Heart right ventricle (tissue), 16 donors: ENCODE data around the gene SACM1L. TPM values are rescaled to one million over a fixed set of nuclear protein-coding genes. Genes with fewer than 3 reads are reported as not detected.

Source experiments
- ATAC-seq, 8 donors: fragments of 200-7000 bp; cut with Tn5 transposase; one replicate each; pipeline ENCODE4 v1.9.1; 2020; ENCODE audit warnings: mild to moderate bottlenecking in 8 of 8, moderate library complexity in 8 of 8, moderate number of reproducible peaks in 1 of 8
- DNase-seq, 2 donors: peaks; one replicate each; pipeline ENCODE4 v3.0.0-alpha.2; 2020
- H3K27ac ChIP-seq, 10 donors: fragments of 200-600 bp; sonication (generic) in 2 of 10; one replicate each; pipeline versions ENCODE4 v1.5.0 to v1.8.0; 2020 to 2022; ENCODE audit warnings: mild to moderate bottlenecking in 3 of 10
- H3K27me3 ChIP-seq, 7 donors: fragments of 200-600 bp; one replicate each; pipeline ENCODE4 v1.8.0; 2021 to 2022; ENCODE audit warnings: mild to moderate bottlenecking in 2 of 7
- H3K36me3 ChIP-seq, 9 donors: fragments of 200-600 bp; sonication (generic) in 1 of 9; one replicate each; pipeline versions ENCODE4 v1.5.0 to v1.8.0; 2020 to 2022; ENCODE audit warnings: mild to moderate bottlenecking in 2 of 9
- H3K4me1 ChIP-seq, 9 donors: fragments of 200-600 bp; sonication (generic) in 1 of 9; one replicate each; pipeline versions ENCODE4 v1.5.0 to v1.8.0; 2020 to 2022; ENCODE audit warnings: mild to moderate bottlenecking in 4 of 9
- H3K4me3 ChIP-seq, 10 donors: fragments of 200-600 bp; sonication (generic) in 2 of 10; one replicate each; pipeline versions ENCODE4 v1.5.0 to v1.8.0; 2020 to 2022; ENCODE audit warnings: mild to moderate bottlenecking in 7 of 10, moderate library complexity in 2 of 10
- H3K9me3 ChIP-seq, 11 donors: fragments of 200-600 bp in 10 of 11; sonication (generic) in 2 of 11; one replicate each; pipeline versions ENCODE4 v1.5.0 to v1.8.0; 2013 to 2022; ENCODE audit warnings: mild to moderate bottlenecking in 2 of 11, control low read depth in 1 of 11, moderate library complexity in 1 of 11
- WGBS, 2 donors: extraction: QIAGEN DNeasy Blood & Tissue Kit; methylation state at CpG; one replicate each; pipeline ENCODE4 v1.1.7; 2013; ENCODE audit warnings: inconsistent platforms in 1 of 2; 5-methylcytosine and 5-hydroxymethylcytosine counted together
- intact Hi-C, 10 donors: fragments of 100-400 bp; cut with DNase I; formaldehyde crosslinking; loops; one replicate each; pipeline versions ENCODE4 v1.11.1 to v1.14.2; 2022
- polyA plus RNA-seq, 2 donors: library from polyadenylated mRNA; stranded (reverse); fragments of 200-250 nt; gene quantifications; one replicate each; pipeline ENCODE4 v1.2.3, GENCODE V29; 2013
- total RNA-seq, 10 donors: library from RNA; stranded (reverse); fragmentation: NEBNext Ultra II Directional in 3 of 10; extraction: Animal tissue kit (Norgen Biotek cat#: 25700) in 3 of 10; gene quantifications; one replicate each; pipeline versions ENCODE4 v1.2.1 to v1.2.4, GENCODE V29; 2021 to 2023
- TF ChIP-seq, protein P1 (sequence below), 9 donors: fragments of 200-600 bp; sonication (generic) in 2 of 9; IDR thresholded peaks; one replicate each; pipeline versions ENCODE4 v1.5.0 to v1.8.0; 2021 to 2022; ENCODE audit warnings: antibody characterized with exemption in 9 of 9, mild to moderate bottlenecking in 5 of 9, moderate library complexity in 1 of 9
- donor health status: Arrhythmogenic right ventricular cardiomyopathy.
- donor health status: ischemic (EF 13 %, LVEDD 7.1; RV severe dilation, severe dysfunction).
- donor health status: healthy with polysubstance abuse.
- donor health status: DM: no; HTN: yes; CAD: no.
- donor health status: DM: no; HTN: no; CAD: no.
- donor health status: ischemic (EF 25% LVEDD 6.9; RV normal size, moderate dysfunction).
- donor health status: ischemic (EF 25% LVEDD 5.7; RV mildly dilated, moderate dysfunction).
- donor health status: healthy.
- donor health status: DM: yes; HTN: yes; CAD: no.
- donor health status: Ischemic cardiomyopathy.
- donor health status: ischemic (EF 35%, LVEDD 5.7; RV mildly dilated, moderate dysfunction).
- donor health status: nonischemic (EF 11% LVEDD 7.7; RV severe dilation, severe dysfunction).
- donor health status: DM: yes; HTN: yes; CAD: no.
- donor health status: PGD.
- donor health status: ischemic (EF 29% LVEDD 5.4; RV normal size, mild dysfunction).
- donor health status: nonischemic (EF 23%, LVEDD 6.1; RV moderate dilation, normal function).

Gene SACM1L
- total and polyA plus RNA-seq, 12 donors, result 15.4 to 28.7 (median 23.6) TPM

DNA sequence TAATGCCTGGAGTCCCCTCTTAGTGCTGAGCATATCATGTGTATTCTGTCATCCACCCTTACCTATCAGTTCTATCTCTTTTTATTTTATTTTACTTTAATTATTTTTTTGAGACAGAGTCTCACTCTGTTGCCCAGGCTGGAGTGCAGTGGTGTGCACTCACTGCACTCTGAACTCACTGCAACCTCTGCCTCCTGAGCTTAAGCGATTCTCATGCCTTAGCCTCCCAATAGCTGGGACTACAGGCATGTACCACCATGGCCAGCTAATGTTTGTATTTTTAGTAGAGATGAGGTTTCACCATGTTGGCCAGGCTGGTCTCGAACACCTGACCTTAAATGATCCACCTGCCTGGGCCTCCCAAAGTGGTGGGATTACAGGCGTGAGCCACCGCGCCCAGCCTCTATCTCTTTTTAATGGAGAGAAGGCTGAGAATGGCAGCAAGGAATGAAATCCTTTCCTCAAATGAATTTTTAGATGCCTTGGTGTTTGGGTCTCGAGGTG lies 11.4 kb downstream of the SACM1L start:
- H3K4me1 ChIP-seq, result peaks cover 0 to 15% (median 0%) of the 10 kb centered on the region in 9 donors
- no peak overlapping the region for H3K4me3 ChIP-seq
- 96 to 98% methylated on average over 6 of the region's 6 CpGs for WGBS, 2 donors
- DNase-seq, result no peak
- intact Hi-C loops, result no loop called here
- TF ChIP-seq, protein P1, sequence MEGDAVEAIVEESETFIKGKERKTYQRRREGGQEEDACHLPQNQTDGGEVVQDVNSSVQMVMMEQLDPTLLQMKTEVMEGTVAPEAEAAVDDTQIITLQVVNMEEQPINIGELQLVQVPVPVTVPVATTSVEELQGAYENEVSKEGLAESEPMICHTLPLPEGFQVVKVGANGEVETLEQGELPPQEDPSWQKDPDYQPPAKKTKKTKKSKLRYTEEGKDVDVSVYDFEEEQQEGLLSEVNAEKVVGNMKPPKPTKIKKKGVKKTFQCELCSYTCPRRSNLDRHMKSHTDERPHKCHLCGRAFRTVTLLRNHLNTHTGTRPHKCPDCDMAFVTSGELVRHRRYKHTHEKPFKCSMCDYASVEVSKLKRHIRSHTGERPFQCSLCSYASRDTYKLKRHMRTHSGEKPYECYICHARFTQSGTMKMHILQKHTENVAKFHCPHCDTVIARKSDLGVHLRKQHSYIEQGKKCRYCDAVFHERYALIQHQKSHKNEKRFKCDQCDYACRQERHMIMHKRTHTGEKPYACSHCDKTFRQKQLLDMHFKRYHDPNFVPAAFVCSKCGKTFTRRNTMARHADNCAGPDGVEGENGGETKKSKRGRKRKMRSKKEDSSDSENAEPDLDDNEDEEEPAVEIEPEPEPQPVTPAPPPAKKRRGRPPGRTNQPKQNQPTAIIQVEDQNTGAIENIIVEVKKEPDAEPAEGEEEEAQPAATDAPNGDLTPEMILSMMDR (IDR thresholded peaks at IDR 0.05), result no peak
- no peaks in the 10 kb centered on the region for H3K27me3 ChIP-seq
- no peaks in the 10 kb centered on the region for H3K9me3 ChIP-seq
- peaks cover 0 to 46% (median 13%) of the 10 kb centered on the region in 9 donors for H3K36me3 ChIP-seq
- no peak overlapping the region for H3K27ac ChIP-seq
- ATAC-seq, result no peak

DNA sequence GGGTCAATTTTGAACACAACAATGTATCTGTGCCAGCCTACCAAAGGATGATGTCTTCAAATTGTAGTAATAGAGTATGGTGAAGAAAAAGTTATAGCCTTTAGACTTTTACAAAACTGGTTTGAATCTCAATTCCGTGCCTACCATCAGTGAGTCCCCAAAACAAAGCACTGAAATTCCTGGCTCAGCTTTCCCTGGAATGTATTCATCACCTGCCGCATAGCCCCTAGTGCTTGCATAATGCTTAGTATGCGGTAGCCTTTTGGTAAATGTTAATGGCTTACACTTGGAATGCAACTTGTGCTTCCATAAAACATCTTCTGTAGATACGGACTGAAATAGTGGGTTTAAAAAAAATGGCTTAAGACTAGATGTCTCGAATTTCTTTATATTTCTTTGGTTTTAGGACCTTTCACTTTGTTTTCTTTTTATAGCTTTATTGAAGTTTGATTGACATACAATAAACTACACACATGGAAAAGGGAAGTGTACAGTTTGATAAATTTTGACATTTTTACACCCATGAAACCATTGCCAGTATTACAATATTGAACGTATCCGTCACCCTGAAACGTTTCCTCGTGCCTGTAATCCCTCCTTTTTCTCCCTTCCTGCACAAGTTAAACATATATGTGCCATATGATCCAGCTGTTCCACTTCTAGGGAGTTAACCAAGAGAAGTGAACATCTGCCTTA lies 12.1 kb downstream of the SACM1L start:
- DNase-seq, result no peak
- ATAC-seq, result no peak
- TF ChIP-seq, protein P1 (IDR thresholded peaks at IDR 0.05), result no peak
- intact Hi-C loops, result no loop called here
- H3K4me1 ChIP-seq, result peaks cover 0 to 15% (median 0%) of the 10 kb centered on the region in 9 donors
- H3K36me3 ChIP-seq, result peaks cover 0 to 46% (median 20%) of the 10 kb centered on the region in 9 donors
- no peaks in the 10 kb centered on the region for H3K27me3 ChIP-seq
- H3K9me3 ChIP-seq, result no peaks in the 10 kb centered on the region
- no peak overlapping the region for H3K4me3 ChIP-seq
- WGBS, 2 donors, result 80 to 82% methylated on average over 9 of the region's 9 CpGs
- H3K27ac ChIP-seq, result no peak overlapping the region

DNA sequence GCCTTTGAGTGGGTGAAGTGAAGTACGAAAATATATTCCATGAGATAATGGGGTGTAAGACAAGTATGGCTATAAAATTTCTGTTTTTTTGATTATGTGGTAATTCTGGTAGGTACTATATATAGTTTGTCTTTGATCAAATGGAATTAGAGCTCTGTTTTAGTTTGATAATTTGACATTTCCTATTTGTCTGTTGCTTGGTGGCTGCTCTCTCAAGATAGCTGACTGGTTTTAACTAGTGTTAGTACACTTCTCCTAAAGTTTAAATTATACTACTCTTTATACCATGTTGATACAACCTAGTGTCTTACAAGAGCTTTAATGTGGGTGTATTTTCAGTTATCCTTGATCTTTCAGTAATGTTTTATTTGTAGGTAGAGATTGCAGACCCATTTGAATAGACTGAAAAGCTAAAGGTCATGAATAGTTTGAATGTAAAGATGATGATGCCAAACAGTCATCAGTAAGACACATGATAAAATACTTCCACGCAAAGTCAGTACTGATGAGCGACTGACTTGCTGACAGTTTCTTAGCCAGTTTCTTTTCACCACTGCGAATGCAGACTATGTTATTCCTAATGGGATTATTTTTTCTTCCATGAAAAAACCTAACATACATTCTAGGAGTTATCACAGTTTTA lies 15.2 kb downstream of the SACM1L start:
- Histone ChIP-seq H3K9me3 (no peaks in the 10 kb centered on the region), H3K4me3 (no peak overlapping the region), H3K36me3 (peaks cover 0 to 67% (median 32%) of the 10 kb centered on the region in 9 donors), H3K27ac (no peak overlapping the region), H3K4me1 (peaks cover 0 to 12% (median 0%) of the 10 kb centered on the region in 9 donors), H3K27me3 (no peaks in the 10 kb centered on the region)
- no peak for DNase-seq
- TF ChIP-seq, protein P1 (IDR thresholded peaks at IDR 0.05), result no peak
- 66 to 82% methylated on average over 4 of the region's 4 CpGs for WGBS, 2 donors
- no peak for ATAC-seq
- intact Hi-C loops, result no loop called here

DNA sequence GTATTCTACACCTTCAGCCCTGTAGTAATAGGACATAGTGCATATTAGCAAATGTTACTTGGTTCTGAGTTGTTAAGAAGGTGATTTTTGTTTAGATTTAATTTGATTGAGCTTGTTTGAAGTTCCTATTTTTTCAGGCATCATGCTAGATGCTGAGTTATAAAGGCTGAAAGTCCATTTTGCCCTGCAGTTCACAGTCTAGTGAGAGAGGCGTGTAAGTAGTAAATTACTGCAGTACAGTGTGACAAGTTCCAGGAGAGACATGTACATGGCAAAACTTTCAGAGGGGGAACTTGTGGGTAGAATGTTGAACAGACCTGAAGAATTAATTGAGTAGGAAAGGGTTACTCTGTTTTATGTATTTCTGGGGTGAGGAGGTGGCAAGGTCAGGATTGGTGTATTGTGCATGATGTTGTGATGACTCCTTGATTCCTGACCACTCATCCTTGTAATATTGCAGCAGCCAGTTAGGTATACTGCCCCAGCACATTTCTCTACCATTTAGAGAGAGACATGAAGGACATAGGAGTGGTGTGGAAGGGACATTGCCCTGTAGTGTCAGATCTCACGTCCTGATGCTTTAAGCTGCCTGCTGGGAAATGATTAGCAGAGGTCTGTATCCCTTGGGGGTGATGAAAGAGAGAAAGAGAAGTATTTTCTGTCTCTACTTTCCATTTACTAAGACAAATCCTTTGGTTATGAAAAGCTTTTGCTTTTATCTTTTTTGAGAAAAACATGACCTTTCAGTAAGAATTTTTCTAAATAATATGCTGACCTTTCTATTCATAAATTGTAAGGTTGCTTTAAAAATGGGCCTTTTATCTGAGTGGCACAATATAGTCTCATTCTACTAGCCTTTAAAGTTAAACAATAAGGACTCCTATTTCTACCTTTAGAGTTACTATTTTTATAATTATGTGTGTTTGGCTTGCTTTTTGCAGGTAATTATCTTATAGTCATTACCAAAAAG lies 16.9 kb downstream of the SACM1L start:
- Histone ChIP-seq H3K4me3 (no peak overlapping the region), H3K27me3 (no peaks in the 10 kb centered on the region), H3K9me3 (no peaks in the 10 kb centered on the region), H3K27ac (no peak overlapping the region), H3K4me1 (peaks cover 0 to 8% (median 0%) of the 10 kb centered on the region in 9 donors), H3K36me3 (peaks cover 0 to 83% (median 37%) of the 10 kb centered on the region in 9 donors)
- TF ChIP-seq, protein P1 (IDR thresholded peaks at IDR 0.05), result no peak
- intact Hi-C loops, result no loop called here
- WGBS, 2 donors, result 71 to 78% methylated on average over 2 of the region's 2 CpGs
- ATAC-seq (no peak), DNase-seq (no peak)
